A549 treated with Hydrocortisone at 1 μM for 4 hours (cell line): Measurements from ENCODE around the gene MSH2. TPM values are rescaled to one million over a fixed set of nuclear protein-coding genes. Genes with fewer than 3 reads are reported as not detected.

Experiments
- total RNA-seq: library from RNA; stranded (reverse); fragments of 200-300 nt; extraction: Qiagen RNA extraction; gene quantifications from 5 replicates; pipeline ENCODE4 v1.2.3, GENCODE V29; 2022

Gene MSH2
- total RNA-seq, result 32.8 to 52.3 TPM (median 35.7 TPM) in 5 replicates

DNA sequence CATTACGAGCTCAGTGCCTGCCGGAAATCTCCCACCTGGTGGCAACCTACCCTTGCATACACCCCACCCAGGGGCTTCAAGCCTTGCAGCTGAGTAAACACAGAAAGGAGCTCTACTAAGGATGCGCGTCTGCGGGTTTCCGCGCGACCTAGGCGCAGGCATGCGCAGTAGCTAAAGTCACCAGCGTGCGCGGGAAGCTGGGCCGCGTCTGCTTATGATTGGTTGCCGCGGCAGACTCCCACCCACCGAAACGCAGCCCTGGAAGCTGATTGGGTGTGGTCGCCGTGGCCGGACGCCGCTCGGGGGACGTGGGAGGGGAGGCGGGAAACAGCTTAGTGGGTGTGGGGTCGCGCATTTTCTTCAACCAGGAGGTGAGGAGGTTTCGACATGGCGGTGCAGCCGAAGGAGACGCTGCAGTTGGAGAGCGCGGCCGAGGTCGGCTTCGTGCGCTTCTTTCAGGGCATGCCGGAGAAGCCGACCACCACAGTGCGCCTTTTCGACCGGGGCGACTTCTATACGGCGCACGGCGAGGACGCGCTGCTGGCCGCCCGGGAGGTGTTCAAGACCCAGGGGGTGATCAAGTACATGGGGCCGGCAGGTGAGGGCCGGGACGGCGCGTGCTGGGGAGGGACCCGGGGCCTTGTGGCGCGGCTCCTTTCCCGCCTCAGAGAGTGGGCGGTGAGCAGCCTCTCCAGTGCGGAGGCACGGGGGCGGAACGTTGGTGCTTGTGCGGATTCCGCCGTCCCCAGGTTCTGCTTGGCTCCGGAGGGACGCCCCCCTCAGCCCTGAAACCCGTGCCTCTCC is at the start of gene MSH2:
Gene MSH2 (plus strand): TSS at position 352 of the 804 bp plus-strand sequence. CDS start 36 bp downstream, at position 388.

Other genes with a start within 250 kb of the MSH2 start
- gene STPG4, start 247.8 kb upstream of the MSH2 start, total RNA-seq, result not detected in 5 replicates
- gene CALM2, start 226.6 kb upstream of the MSH2 start, total RNA-seq, result 1,043 to 1,317 TPM (median 1,098 TPM) in 5 replicates
- 3.0 to 5.8 TPM (median 4.3 TPM) in 5 replicates for gene EPCAM, start 33.8 kb upstream of the MSH2 start, total RNA-seq
- gene KCNK12, start 167.8 kb downstream of the MSH2 start, total RNA-seq, result 0.01 to 0.05 TPM (median 0.02 TPM) in 5 replicates